Left cardiac atrium (tissue), 4 donors: ENCODE measurements around the gene ITPR2. TPM values are rescaled to one million over a fixed set of nuclear protein-coding genes. Genes with fewer than 3 reads are reported as not detected.

Experiments
- ATAC-seq, 2 donors: fragments of 200-7000 bp; cut with Tn5 transposase; one replicate each; pipeline ENCODE4 v1.9.1; 2020; ENCODE audit warnings: mild to moderate bottlenecking in 2 of 2, moderate library complexity in 2 of 2
- DNase-seq: peaks from one replicate; pipeline ENCODE4 v3.0.0-alpha.2; 2020
- intact Hi-C, 2 donors: fragments of 100-400 bp; cut with DNase I; formaldehyde crosslinking; loops; one replicate each; pipeline versions ENCODE4 v1.14.1 to v1.15.1; 2022 to 2023
- total RNA-seq, 2 donors: library from RNA; stranded (reverse); fragmentation: NEBNext Ultra II Directional; extraction: Animal tissue kit (Norgen Biotek cat#: 25700); gene quantifications; one replicate each; pipeline ENCODE4 v1.2.1, GENCODE V29; 2021
- donor health status: DM: no; HTN: yes; CAD: no.
- donor health status: DM: no; HTN: yes; CAD: no; lungs with severe emphysema.
- donor health status: DM: yes; HTN: yes; CAD: no.
- donor health status: Dilated cardiomyopathy.

The ITPR2 gene
- total RNA-seq, 2 donors from 2014 or later: 25.4 to 26.7 TPM

DNA sequence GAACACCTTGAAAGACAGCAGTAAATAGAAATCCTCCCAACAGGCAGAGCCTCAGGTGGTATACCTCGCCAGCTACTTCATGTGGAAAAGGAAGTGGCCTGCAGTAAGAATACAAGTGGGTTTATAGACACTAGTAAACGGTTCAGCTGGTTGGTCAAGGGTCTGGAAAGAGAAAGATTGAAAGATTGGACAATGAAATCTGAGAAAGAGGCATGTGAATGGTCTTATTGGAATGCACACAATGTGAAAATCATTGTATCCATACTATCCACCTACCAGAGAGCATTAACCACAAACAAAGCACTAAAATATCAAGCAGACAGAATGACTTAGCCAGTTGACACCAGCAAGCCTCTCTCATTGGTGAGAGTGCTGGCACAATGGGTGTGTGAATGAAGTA, 539.4 kb downstream of the ITPR2 start:
- no peak for ATAC-seq
- no peak for DNase-seq
- intact Hi-C loops: no loop called here

DNA sequence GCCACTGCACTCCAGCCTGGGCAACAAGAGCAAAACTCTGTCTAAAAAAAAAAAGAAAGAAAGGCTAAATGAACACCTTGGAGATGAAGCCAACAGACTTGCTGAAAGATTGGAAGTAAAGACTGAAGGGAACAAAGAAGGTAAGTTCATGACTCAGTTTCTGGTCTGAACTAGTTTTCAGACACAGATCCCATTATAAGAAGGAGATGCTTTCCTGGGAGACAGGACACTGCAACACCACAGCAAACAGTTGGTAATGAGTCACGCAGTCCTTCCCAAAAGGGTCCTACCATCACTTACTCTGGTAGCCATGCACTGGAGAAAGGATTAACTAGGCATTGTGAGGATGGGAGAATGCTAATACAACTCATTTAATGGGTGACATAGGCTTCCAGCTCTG, 540.4 kb downstream of the ITPR2 start:
- intact Hi-C loops: no loop called here
- DNase-seq (no peak), ATAC-seq (no peak)

DNA sequence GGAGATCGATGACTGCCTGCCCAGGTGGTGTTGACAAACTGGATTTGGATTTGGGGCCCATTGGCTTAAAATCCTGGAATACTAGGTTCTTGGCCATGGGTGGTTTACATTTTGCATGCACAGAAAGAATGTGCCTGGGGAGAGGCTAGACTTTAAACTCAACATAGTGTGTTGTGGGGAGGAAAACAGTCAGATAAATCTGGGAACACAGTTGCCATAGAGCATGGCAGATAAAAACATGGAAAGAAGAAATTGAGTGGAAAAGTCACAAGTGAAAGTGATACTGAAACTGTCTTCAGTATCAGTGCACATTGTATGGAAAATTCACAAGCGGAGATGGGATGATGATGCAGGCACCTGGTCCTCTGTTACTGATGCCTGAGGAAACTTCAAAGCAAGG, 542.4 kb downstream of the ITPR2 start:
- no peak for ATAC-seq
- no peak for DNase-seq
- intact Hi-C loops: no loop called here

DNA sequence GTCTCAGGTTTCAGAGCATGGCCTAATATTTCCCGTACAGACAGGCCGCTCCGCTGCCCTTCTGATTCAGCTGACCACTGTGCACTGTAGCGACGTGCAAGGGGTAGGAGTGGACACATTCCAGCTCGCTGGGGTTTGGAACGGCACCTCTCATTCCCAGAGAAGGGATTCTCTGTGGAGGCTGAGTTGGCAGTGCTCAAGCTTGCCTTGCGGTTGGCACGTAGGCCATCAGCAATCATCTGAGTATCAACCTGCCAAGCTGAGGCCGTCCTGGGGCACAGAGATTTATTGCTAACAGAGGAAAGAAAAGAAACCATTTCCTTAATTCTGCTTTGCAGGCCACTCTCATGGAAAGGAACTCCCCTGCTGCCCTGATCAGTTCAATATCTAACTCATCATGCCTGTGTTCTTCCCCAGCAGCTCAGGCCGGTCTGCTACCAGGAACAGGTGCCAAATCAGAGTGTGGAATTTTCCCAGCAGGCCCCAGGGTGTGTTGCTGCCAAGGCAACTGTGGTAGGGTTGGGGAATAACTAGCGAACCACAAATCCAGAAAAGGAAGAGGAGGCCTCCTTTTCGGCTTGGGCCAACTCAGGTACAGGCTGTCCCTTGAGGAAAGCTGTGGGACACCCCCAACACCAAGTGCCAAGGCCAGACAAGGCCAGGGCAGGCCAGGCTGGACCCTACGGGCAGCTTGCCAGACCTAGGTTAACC, 545.2 kb downstream of the ITPR2 start:
- intact Hi-C loops: no loop called here
- DNase-seq: peak; percentile 51
- peak; percentile 87 to 91 for ATAC-seq

Other genes starting within 250 kb of the ITPR2 start
- gene INTS13, start 104.8 kb upstream of the ITPR2 start, total RNA-seq: 10 to 100 TPM; 14.6 to 18.6 TPM
- 10 to 100 TPM; 36.3 to 41.1 TPM for gene FGFR1OP2, start 105.3 kb upstream of the ITPR2 start, total RNA-seq
- 10 to 100 TPM; 20.4 to 31.2 TPM for gene TM7SF3, start 181.2 kb upstream of the ITPR2 start, total RNA-seq
- 10 to 100 TPM; 57.8 to 64.7 TPM for gene MED21, start 189.4 kb upstream of the ITPR2 start, total RNA-seq
- not detected for gene C12orf71, start 249.4 kb upstream of the ITPR2 start, total RNA-seq